Bone marrow (tissue), 2 donors: ENCODE results near the gene RSL1D1.
"Not testable (repeated sequence)": the region's sequence is repeated elsewhere in the genome, so short reads cannot be mapped to it uniquely, and the experiment has no call there.

Experiments
- DNase-seq, 2 donors: peaks; one replicate each; lab custom pipeline; 2025; lab: John Stamatoyannopoulos, UW

RSL1D1 gene

GRCh38 chr16:11797166-11797956 is 54.0 kb downstream of the RSL1D1 start, which contains the start of gene ZC3H7A:
ZC3H7A (minus strand) TSS chr16:11797258; CDS start chr16:11782354, 14,904 bp downstream.
- DNase-seq = peak; percentile 73 to 86

GRCh38 chr16:11796227-11797165 is 54.8 kb downstream of the RSL1D1 start:
- peak in 1 of 2 donors; percentile 24 for DNase-seq

GRCh38 chr16:11795887-11796226 is 55.5 kb downstream of the RSL1D1 start:
- no peak for DNase-seq

- DNase-seq = no peak
Observed at GRCh38 chr16:11794996-11795886, 56.1 kb downstream of the RSL1D1 start.

- no peak for DNase-seq
Observed at GRCh38 chr16:11794447-11794846, 56.9 kb downstream of the RSL1D1 start.

GRCh38 chr16:11793840-11794239 is 57.5 kb downstream of the RSL1D1 start:
- no peak for DNase-seq

- no peak for DNase-seq
Observed at GRCh38 chr16:11792410-11793241, 58.7 kb downstream of the RSL1D1 start.

GRCh38 chr16:11791144-11791828 is 60.1 kb downstream of the RSL1D1 start:
- DNase-seq = no peak

- no peak for DNase-seq
Observed at GRCh38 chr16:11788914-11789313, 62.4 kb downstream of the RSL1D1 start.

GRCh38 chr16:11784980-11785599 is 66.3 kb downstream of the RSL1D1 start:
- DNase-seq = not testable (repeated sequence)

- not testable (repeated sequence) for DNase-seq
Observed at GRCh38 chr16:11784381-11784780, 67.0 kb downstream of the RSL1D1 start.

GRCh38 chr16:11784038-11784369 is 67.3 kb downstream of the RSL1D1 start:
- no peak for DNase-seq
